GM10248 (cell line): ENCODE results near the gene BTBD8.

ENCODE experiments used
- CTCF ChIA-PET: fragments of 300-600 bp; sonication (Branson Sonifier 250); formaldehyde crosslinking; extraction: SDS; loops from one replicate; lab custom pipeline; 2021; ENCODE audit warnings: antibody characterized with exemption; lab: Yijun Ruan, JAX
- POLR2A ChIA-PET: fragments of 350-650 bp; sonication (Branson Sonifier 250); formaldehyde crosslinking; extraction: SDS; loops from one replicate; lab custom pipeline; 2020; ENCODE audit warnings: antibody characterized with exemption; lab: Yijun Ruan, JAX
- DNase-seq: peaks from one replicate; pipeline ENCODE4 v3.0.0; 2012; ENCODE audit errors: extremely low spot score
- CTCF ChIP-seq: IDR thresholded peaks from 2 replicates; pipeline ENCODE4 v1.5.1; 2012; ENCODE audit warnings: mild to moderate bottlenecking, low read depth; ENCODE audit errors: extremely low read depth, missing control alignments, control extremely low read depth

The BTBD8 gene

GRCh38 chr1:92217721-92218120 is 137.6 kb downstream of the BTBD8 start, which contains the start of gene C1orf146:
TSS of gene C1orf146 (plus strand) at chr1:92217915. CDS start at chr1:92231421, 13,506 bp downstream.
- DNase-seq, result no peak
- ChIA-PET CTCF (no interaction called here), POLR2A (no interaction called here)
- TF ChIP-seq CTCF, result no peak

GRCh38 chr1:92218559-92218958 is 138.4 kb downstream of the BTBD8 start:
- no peak for TF ChIP-seq CTCF
- DNase-seq, result no peak
- CTCF ChIA-PET, result interaction anchor here (1.4 kb wide), 1 partner anchor 21 kb away, joined by 3 read pairs; no protein-coding TSS in a partner anchor
- POLR2A ChIA-PET, result no interaction called here

GRCh38 chr1:92219028-92219427 is 138.9 kb downstream of the BTBD8 start:
- ChIA-PET POLR2A (no interaction called here), CTCF (interaction anchor here (1.4 to 1.5 kb wide), 2 partner anchors 12 to 21 kb away, joined by 3 to 6 read pairs; no protein-coding TSS in a partner anchor)
- TF ChIP-seq CTCF, result no peak
- DNase-seq, result no peak

GRCh38 chr1:92228401-92228800 is 148.3 kb downstream of the BTBD8 start:
- no peak for DNase-seq
- ChIA-PET POLR2A (no interaction called here), CTCF (no interaction called here)
- no peak for TF ChIP-seq CTCF

GRCh38 chr1:92230736-92231135 is 150.6 kb downstream of the BTBD8 start:
- DNase-seq, result no peak
- no peak for TF ChIP-seq CTCF
- POLR2A ChIA-PET, result no interaction called here
- CTCF ChIA-PET, result interaction anchor here (1.1 to 2.6 kb wide), 5 partner anchors 10 to 297 kb away, joined by 3 to 7 read pairs (median 3); no protein-coding TSS in a partner anchor
